NCI-H187 (cell line): ENCODE measurements around the gene SCAPER.
"Not testable (repeated sequence)": the region's sequence is repeated elsewhere in the genome, so short reads cannot be mapped to it uniquely, and the experiment has no call there.

Experiments used
- DNase-seq, 2 experiments: peaks; one replicate each; lab custom pipeline; 2025; lab: John Stamatoyannopoulos, UW

SCAPER gene

DNA sequence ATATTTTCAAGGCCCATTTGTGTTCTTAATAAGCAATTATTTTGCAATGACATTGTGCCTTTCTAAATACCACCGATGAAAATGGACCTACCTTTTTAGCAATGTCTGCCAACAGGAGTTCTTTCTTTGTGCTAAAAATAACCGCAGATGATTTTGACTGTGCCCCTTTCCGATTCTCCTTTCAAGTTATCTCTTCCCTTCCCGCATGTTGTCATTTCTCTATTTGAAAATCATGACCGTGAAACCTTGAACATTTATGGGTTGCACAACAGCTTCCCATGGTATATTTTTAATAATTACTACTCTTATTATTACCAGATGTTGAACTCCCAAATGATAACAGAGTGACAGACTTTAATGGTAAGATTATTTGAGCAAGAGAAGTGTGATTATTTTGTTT is 583.5 kb downstream of the SCAPER start:
- DNase-seq = no peak

DNA sequence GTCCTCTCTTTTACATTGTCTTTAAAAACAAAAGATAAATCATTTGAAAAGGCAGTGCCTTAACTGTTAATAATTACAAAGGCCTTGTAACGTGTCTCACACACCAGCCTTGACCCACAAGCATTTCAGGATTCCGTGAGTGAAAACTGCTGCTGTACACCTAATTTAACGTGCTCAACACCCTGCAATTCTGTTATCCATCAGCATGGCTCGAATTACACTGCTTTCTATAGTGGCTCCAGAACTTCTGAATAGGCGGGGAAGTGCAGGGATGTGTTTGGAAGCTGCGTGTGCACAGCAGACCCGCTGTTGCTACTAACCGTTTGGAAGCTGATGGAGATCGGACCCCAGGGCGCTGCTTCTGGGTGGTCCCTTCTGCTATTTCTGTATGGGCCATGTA is 584.0 kb downstream of the SCAPER start:
- no peak for DNase-seq

DNA sequence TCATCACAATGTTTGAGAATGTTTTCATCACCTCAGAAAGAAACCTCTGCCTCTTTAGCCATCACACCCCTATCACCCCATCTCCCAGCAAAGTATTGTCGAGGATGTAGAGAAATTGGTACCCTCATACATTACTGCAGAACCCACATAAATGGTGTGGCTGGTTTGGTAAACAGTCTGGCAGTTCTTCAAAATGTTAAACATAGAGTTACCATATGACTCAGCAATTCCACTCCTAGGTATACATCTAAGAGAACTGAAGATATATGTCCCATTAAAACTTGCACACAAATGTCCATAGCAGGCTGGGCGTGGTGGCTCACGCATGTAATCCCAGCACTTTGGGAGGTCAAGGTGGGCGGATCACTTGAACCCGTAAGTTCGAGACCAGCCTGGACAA is 585.1 kb downstream of the SCAPER start:
- DNase-seq = no peak

GRCh38 chr15:76313731-76314130 is 591.4 kb downstream of the SCAPER start:
- no peak for DNase-seq

- DNase-seq = not testable (repeated sequence)
Measured at GRCh38 chr15:76313175-76313567, 592.0 kb downstream of the SCAPER start.

DNA sequence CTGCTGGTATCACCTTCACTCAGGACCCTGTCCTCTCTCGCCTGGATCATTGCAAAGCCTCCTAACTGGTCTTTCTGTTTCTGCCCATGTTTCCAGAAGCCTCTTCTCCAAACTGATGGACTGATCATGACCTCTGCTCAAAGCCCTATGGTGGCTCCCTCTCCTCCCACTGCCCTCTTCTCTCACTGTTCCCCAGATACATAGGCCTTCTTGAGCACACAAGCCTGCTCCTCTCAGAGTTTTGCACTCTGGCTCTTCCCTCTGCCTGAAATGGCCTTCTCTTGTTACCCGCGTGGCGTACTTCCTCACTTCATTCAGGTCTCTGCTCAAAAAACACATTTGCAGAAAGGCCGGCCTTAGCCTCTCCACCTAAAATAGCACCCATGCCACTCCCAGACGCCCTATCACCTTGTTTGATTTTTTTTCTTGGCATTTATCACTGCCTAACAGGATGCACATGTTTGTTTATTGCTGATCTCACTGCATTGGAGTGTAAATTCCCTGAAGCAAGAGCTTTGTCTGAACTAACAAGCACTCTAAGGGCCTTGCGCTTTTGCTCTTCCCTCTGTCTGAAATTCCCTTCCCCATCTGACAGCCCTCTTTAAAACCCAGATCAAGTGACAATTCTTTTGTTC is 592.5 kb downstream of the SCAPER start:
- DNase-seq = no peak

DNA sequence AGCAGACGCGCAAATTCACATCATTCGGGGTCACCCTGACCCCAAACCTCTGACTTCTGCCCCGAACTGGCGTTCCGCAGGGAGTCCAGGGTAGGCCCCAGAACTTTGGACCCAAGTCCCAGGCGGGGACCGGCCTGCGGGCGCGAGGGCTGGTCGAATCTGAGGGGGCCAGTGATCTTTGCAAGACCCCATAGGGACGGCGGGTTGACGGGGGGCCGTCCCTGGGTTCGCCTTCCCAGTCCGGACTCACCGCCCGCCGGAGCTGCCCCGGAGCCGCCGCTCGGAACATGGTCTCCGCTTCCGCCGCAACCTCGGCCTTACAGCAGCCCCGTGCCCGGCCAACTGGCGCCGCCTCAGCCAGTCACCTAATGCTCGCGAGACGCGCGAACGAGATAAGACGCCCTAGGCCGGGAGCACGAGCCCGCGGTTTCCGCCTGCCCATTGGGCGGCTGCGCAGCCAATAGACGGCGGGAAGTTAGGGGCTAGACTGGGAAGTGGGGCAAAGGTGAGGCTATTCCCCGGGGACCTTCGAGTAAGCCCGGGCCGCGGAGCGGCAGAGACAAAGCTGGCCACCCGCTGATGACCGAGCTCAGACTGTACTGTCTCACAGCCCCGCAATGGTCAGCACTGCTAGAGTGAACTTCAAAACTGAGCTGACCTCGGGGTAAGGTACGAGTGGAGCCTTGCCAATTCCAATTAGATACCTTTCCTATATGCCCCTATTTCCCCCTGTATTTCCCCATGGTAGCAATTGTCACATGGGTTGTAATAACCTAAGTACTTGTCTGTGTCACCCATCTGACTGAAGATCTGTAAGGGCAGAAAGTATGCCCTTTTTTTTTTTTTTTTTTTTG is 593.8 kb downstream of the SCAPER start, which contains the start of gene ETFA:
Gene ETFA (minus strand): TSS at position 370 of the 854 bp plus-strand sequence. CDS start 81 bp downstream, at position 289.
- peak; percentile 66 to 89 for DNase-seq

DNA sequence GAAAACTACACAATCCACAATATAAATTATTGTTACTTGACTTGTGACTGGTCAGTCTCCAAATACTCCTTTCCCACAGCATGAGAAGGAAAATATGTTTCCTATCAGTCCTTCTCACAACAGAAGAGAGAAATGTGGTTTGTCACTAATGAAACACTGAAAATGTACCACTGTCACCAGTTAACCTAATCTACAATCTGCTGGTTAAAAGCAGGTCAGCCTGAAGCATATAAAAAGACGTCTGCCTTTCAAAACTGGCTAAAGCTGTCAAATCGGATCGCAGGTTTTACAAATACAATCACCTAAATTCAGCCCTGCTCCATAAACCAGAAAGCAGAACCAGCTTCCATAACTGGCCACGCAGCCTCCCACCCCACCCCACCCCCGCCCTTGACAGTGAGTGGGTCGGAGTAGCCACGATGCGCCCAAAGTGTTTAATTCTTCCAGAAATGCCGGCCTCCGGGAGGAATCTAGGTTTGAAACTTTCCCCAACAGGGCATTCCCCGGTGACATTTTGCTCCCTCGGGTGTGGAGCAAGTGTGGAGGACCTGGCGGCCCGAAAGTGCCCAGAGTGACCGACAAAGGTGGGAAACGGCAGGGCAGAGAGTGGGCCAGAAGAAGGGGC is 594.6 kb downstream of the SCAPER start:
- no peak for DNase-seq

GRCh38 chr15:76309601-76310330 is 595.4 kb downstream of the SCAPER start:
- no peak for DNase-seq

GRCh38 chr15:76303909-76304308 is 601.2 kb downstream of the SCAPER start:
- DNase-seq = no peak

DNA sequence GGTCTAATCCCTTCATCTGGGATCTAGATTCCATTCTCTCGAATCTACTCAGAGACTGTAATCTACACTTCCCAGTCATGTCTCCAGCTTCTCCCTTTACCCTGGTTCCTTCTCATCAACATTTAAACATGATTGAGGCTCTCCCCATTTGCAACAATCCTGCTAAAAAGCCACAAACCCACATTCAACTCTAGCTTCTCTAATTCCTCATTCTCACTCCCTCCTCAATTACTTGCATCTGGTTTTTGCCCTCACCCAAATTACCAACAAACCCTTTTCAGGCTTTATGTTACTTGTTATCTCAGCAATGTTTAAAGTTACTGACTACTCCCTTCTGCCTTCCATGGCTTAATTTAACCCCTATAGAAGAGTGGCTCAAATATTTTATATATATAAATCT is 605.4 kb downstream of the SCAPER start:
- no peak for DNase-seq

- DNase-seq = no peak
Measured at GRCh38 chr15:76298986-76299385, 606.2 kb downstream of the SCAPER start.

DNA sequence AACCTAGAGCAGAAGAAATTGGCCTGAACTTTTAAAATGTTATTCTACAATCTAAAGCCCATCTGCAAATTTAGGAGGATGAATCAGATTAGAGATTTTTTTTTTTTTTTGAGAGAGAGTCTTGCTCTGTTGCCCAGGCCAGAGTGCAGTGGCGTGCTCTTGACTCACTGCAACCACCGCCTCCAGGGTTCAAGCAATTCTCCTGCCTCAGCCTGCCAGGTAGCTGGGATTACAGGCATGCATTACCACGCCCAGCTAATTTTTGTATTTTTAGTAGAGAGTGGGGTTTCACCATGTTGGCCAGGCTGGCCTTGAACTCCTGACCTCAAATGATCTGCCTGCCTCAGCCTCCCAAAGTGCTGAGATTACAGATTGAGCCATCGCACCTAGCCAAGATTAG is 607.2 kb downstream of the SCAPER start:
- DNase-seq = not testable (repeated sequence)
